Mesenchymal stem cell (in vitro differentiated cells and primary cell): Measurements from ENCODE around the gene NARF.
"Not testable (repeated sequence)": the region's sequence is repeated elsewhere in the genome, so short reads cannot be mapped to it uniquely, and the experiment has no call there.

Source experiments
- DNase-seq: peaks from one replicate; pipeline ENCODE4 v3.0.0-alpha.2; 2013
- H2AFZ ChIP-seq: one replicate; pipeline ENCODE4 v1.6.1; 2013; ENCODE audit warnings: low read depth, mild to moderate bottlenecking, control low read depth, inconsistent platforms, low read length, moderate library complexity
- H2AK5ac ChIP-seq: 2 replicates; pipeline ENCODE4 v1.6.1; 2013; ENCODE audit warnings: low read length, moderate library complexity, mild to moderate bottlenecking, inconsistent platforms; ENCODE audit not compliant: severe bottlenecking
- H2BK120ac ChIP-seq: one replicate; pipeline ENCODE4 v1.6.1; 2013; ENCODE audit warnings: low read depth, mild to moderate bottlenecking, inconsistent platforms, low read length, moderate library complexity
- H2BK12ac ChIP-seq, 2 experiments: one replicate each; pipeline ENCODE4 v1.6.1; 2013; ENCODE audit warnings: inconsistent platforms in 2 of 2, low read length in 2 of 2, mild to moderate bottlenecking in 2 of 2, moderate library complexity in 2 of 2, control low read depth in 1 of 2
- H2BK15ac ChIP-seq: one replicate; pipeline ENCODE4 v1.6.1; 2013; ENCODE audit warnings: mild to moderate bottlenecking, low read depth, inconsistent platforms; ENCODE audit not compliant: poor library complexity, severe bottlenecking
- H2BK5ac ChIP-seq: 2 replicates; pipeline ENCODE4 v1.6.1; 2013; ENCODE audit warnings: low read depth, mild to moderate bottlenecking, low read length, control low read depth, inconsistent platforms; ENCODE audit not compliant: poor library complexity, severe bottlenecking
- H3K14ac ChIP-seq, 2 experiments: one replicate each; pipeline ENCODE4 v1.6.1; 2013; ENCODE audit warnings: inconsistent platforms in 2 of 2, low read length in 2 of 2, control low read depth in 1 of 2, mild to moderate bottlenecking in 1 of 2, moderate library complexity in 1 of 2
- H3K18ac ChIP-seq, 2 experiments: one replicate each; pipeline ENCODE4 v1.6.1; 2013; ENCODE audit warnings: inconsistent platforms in 2 of 2, low read length in 2 of 2, control low read depth in 1 of 2, low read depth in 1 of 2, mild to moderate bottlenecking in 1 of 2
- H3K23ac ChIP-seq, 2 experiments: one replicate each; pipeline ENCODE4 v1.6.1; 2013; ENCODE audit warnings: inconsistent platforms in 2 of 2, low read length in 2 of 2, mild to moderate bottlenecking in 2 of 2, moderate library complexity in 2 of 2, control low read depth in 1 of 2
- H3K27ac ChIP-seq: 2 replicates; pipeline ENCODE4 v1.5.1; 2013; ENCODE audit warnings: mild to moderate bottlenecking, moderate library complexity, low read length, control low read depth, inconsistent platforms; ENCODE audit not compliant: poor library complexity, severe bottlenecking
- H3K27me3 ChIP-seq, 2 experiments: 2 replicates each; pipeline versions ENCODE4 v1.6.1 to v1.7.0; 2013; ENCODE audit warnings: low read length in 2 of 2, mild to moderate bottlenecking in 2 of 2, moderate library complexity in 2 of 2, control low read depth in 1 of 2, inconsistent platforms in 1 of 2; ENCODE audit not compliant: control insufficient read depth in 1 of 2, insufficient read depth in 1 of 2
- H3K36me3 ChIP-seq, 2 experiments: 2 replicates each; pipeline versions ENCODE4 v1.6.1 to v1.7.0; 2013; ENCODE audit warnings: low read length in 2 of 2, control low read depth in 1 of 2, inconsistent platforms in 1 of 2, low read depth in 1 of 2, mild to moderate bottlenecking in 1 of 2; ENCODE audit not compliant: insufficient read depth in 2 of 2, control insufficient read depth in 1 of 2
- H3K4ac ChIP-seq, 2 experiments: one replicate each; pipeline ENCODE4 v1.6.1; 2013; ENCODE audit warnings: inconsistent platforms in 2 of 2, low read length in 2 of 2, mild to moderate bottlenecking in 2 of 2, moderate library complexity in 2 of 2, control low read depth in 1 of 2, low read depth in 1 of 2
- H3K4me1 ChIP-seq: 2 replicates; pipeline ENCODE4 v1.6.1; 2013; ENCODE audit warnings: low read depth, low read length, control low read depth; ENCODE audit not compliant: control insufficient read depth, insufficient read depth
- H3K4me2 ChIP-seq: 2 replicates; pipeline ENCODE4 v1.6.1; 2013; ENCODE audit warnings: low read length, mild to moderate bottlenecking, inconsistent platforms; ENCODE audit not compliant: poor library complexity, severe bottlenecking
- H3K4me3 ChIP-seq, 2 experiments: 2 replicates each; pipeline versions ENCODE4 v1.5.1 to v1.7.0; 2013; ENCODE audit warnings: low read length in 2 of 2, mild to moderate bottlenecking in 2 of 2, control low read depth in 1 of 2, low read depth in 1 of 2; ENCODE audit not compliant: insufficient read depth in 1 of 2
- H3K79me1 ChIP-seq: replicated peaks from 2 replicates; pipeline ENCODE4 v1.6.1; 2013; ENCODE audit warnings: mild to moderate bottlenecking, control low read depth, low read length, inconsistent platforms; ENCODE audit not compliant: poor library complexity, severe bottlenecking
- H3K9ac ChIP-seq: 2 replicates; pipeline ENCODE4 v1.7.0; 2013; ENCODE audit warnings: mild to moderate bottlenecking, low read length, moderate library complexity
- H3K9me3 ChIP-seq: 2 replicates; pipeline ENCODE4 v1.7.0; 2013; ENCODE audit warnings: mild to moderate bottlenecking, low read length; ENCODE audit not compliant: control insufficient read depth
- H4K8ac ChIP-seq: one replicate; pipeline ENCODE4 v1.6.1; 2013; ENCODE audit warnings: inconsistent platforms, mild to moderate bottlenecking, low read length, moderate library complexity
- H4K91ac ChIP-seq: one replicate; pipeline ENCODE4 v1.6.1; 2013; ENCODE audit warnings: mild to moderate bottlenecking, low read length, inconsistent platforms
- WGBS: methylation state at CpG from one replicate; pipeline ENCODE4 v1.1.7; 2013; ENCODE audit warnings: mixed read lengths; 5-methylcytosine and 5-hydroxymethylcytosine counted together

NARF gene

GRCh38 chr17:82453706-82454105 lies 4.8 kb upstream of the NARF start:
- H3K4me1 ChIP-seq: peaks cover 15% of the 10 kb centered on the region
- not testable (repeated sequence) for H3K23ac ChIP-seq, H3K4me2 ChIP-seq, H2AK5ac ChIP-seq, H3K18ac ChIP-seq, H3K27me3 ChIP-seq, H2BK15ac ChIP-seq, H3K4ac ChIP-seq, H3K9me3 ChIP-seq, H2BK120ac ChIP-seq, H4K8ac ChIP-seq, H2AFZ ChIP-seq, H4K91ac ChIP-seq, H3K27ac ChIP-seq, H2BK12ac ChIP-seq, DNase-seq, H2BK5ac ChIP-seq, H3K14ac ChIP-seq, H3K9ac ChIP-seq, H3K4me3 ChIP-seq, H3K36me3 ChIP-seq
- WGBS: 93% methylated on average over 20 of the region's 21 CpGs
- H3K79me1 ChIP-seq: peaks cover 14% of the 10 kb centered on the region

GRCh38 chr17:82457073-82457928 lies 1.2 kb upstream of the NARF start:
- Histone ChIP-seq H2AK5ac (no peak overlapping the region), H4K91ac (peak overlapping the region; percentile 37)
- WGBS: 79% methylated on average over 10 of the region's 10 CpGs

GRCh38 chr17:82457929-82458178 lies 687 bp upstream of the NARF start:
- H3K27ac ChIP-seq: peak overlapping the region; percentile 26
- no peaks in the 10 kb centered on the region for H3K27me3 ChIP-seq
- H2BK15ac ChIP-seq: no peak overlapping the region
- peaks cover 24 to 26% of the 10 kb centered on the region in 2 experiments for H3K36me3 ChIP-seq
- peak overlapping the region; percentile 96 for H3K9ac ChIP-seq
- no peak overlapping the region for H3K23ac ChIP-seq
- H3K18ac ChIP-seq: no peak overlapping the region
- 8% methylated on average over 8 of the region's 8 CpGs for WGBS
- H2BK5ac ChIP-seq: peak overlapping the region; percentile 99
- no peak overlapping the region for H3K4ac ChIP-seq
- H3K9me3 ChIP-seq: no peaks in the 10 kb centered on the region
- peak overlapping the region; percentile 64 for H3K4me2 ChIP-seq
- H4K8ac ChIP-seq: peak overlapping the region; percentile 97
- no peak for DNase-seq
- H3K4me3 ChIP-seq: peak overlapping the region; percentile 81 to 95
- H2BK120ac ChIP-seq: no peak overlapping the region
- H2BK12ac ChIP-seq: no peak overlapping the region
- H4K91ac ChIP-seq: no peak overlapping the region
- peaks cover 17% of the 10 kb centered on the region for H3K79me1 ChIP-seq
- H3K14ac ChIP-seq: no peak overlapping the region
- H2AFZ ChIP-seq: no peak overlapping the region
- no peak overlapping the region for H2AK5ac ChIP-seq
- H3K4me1 ChIP-seq: peaks cover 12% of the 10 kb centered on the region

More at GRCh38 chr17:82457073-82457928, 1.2 kb upstream of the NARF start:
- H2AFZ ChIP-seq: no peak overlapping the region
- H3K4me2 ChIP-seq: no peak overlapping the region
- peak overlapping the region in 1 of 2 experiments; percentile 58 for H3K18ac ChIP-seq
- H2BK5ac ChIP-seq: no peak overlapping the region
- H3K4me1 ChIP-seq: peaks cover 12% of the 10 kb centered on the region
- H3K4me3 ChIP-seq: peak overlapping the region in 1 of 2 experiments; percentile 95
- H3K36me3 ChIP-seq: peaks cover 18 to 20% of the 10 kb centered on the region in 2 experiments
- peaks cover 15% of the 10 kb centered on the region for H3K79me1 ChIP-seq
- H2BK15ac ChIP-seq: no peak overlapping the region
- peak overlapping the region; percentile 35 for H4K8ac ChIP-seq
- H3K4ac ChIP-seq: peak overlapping the region in 1 of 2 experiments; percentile 12
- H3K27ac ChIP-seq: peak overlapping the region; percentile 26
- no peaks in the 10 kb centered on the region for H3K27me3 ChIP-seq
- peak overlapping the region in 1 of 2 experiments; percentile 38 for H2BK12ac ChIP-seq
- H2BK120ac ChIP-seq: no peak overlapping the region
- peak; percentile 33 for DNase-seq
- no peak overlapping the region for H3K14ac ChIP-seq
- H3K9me3 ChIP-seq: no peaks in the 10 kb centered on the region
- no peak overlapping the region for H3K23ac ChIP-seq
- H3K9ac ChIP-seq: peak overlapping the region; percentile 96

GRCh38 chr17:82458885-82459424 lies 414 bp downstream of the NARF start:
- 0% methylated on average over 58 of the region's 62 CpGs for WGBS
- no peak overlapping the region for H2AK5ac ChIP-seq

More at GRCh38 chr17:82458885-82459424, 414 bp downstream of the NARF start:
- Histone ChIP-seq H4K8ac (peak overlapping the region; percentile 57), H3K9ac (peak overlapping the region; percentile 96), H2BK5ac (no peak overlapping the region), H3K79me1 (peaks cover 17% of the 10 kb centered on the region), H3K4ac (peak overlapping the region in 1 of 2 experiments; percentile 24), H3K4me3 (peak overlapping the region; percentile 78 to 95), H3K27ac (no peak overlapping the region), H2AFZ (peak overlapping the region; percentile 30), H3K14ac (peak overlapping the region in 1 of 2 experiments; percentile 26), H3K4me2 (peak overlapping the region; percentile 77), H3K4me1 (peaks cover 12% of the 10 kb centered on the region), H3K18ac (peak overlapping the region; percentile 55 to 70), H4K91ac (no peak overlapping the region), H3K27me3 (no peaks in the 10 kb centered on the region), H3K36me3 (peaks cover 35 to 37% of the 10 kb centered on the region in 2 experiments), H2BK12ac (peak overlapping the region in 1 of 2 experiments; percentile 43), H2BK15ac (peak overlapping the region; percentile 73), H2BK120ac (peak overlapping the region; percentile 64), H3K9me3 (no peaks in the 10 kb centered on the region), H3K23ac (peak overlapping the region in 1 of 2 experiments; percentile 6)
- DNase-seq: peak; percentile 65
